Inferior parietal cortex (tissue), 1 donor: ENCODE measurements around the gene ATP5MC2.
"Not testable (repeated sequence)": the region's sequence is repeated elsewhere in the genome, so short reads cannot be mapped to it uniquely, and the experiment has no call there.

Source experiments
- DNase-seq: peaks from one replicate; pipeline ENCODE4 v3.0.0-alpha.2; 2016; ENCODE audit errors: extremely low spot score

ATP5MC2 gene

DNA sequence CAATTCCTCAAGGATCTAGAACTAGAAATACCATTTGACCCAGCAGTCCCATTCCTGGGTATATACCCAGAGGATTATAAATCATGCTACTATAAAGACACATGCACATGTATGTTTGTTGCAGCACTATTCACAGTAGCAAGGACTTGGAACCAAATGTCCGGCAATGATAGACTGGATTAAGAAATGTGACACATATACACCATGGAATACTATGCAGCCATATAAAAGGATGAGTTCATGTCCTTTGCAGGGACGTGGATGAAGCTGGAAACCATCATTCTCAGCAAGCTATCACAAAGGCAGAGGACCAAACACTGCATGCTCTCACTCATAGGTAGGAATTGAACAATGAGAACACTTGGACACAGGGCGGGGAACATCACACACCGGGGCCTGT is 29.6 kb downstream of the ATP5MC2 start:
- DNase-seq = not testable (repeated sequence)

GRCh38 chr12:53645165-53645564 is 30.7 kb downstream of the ATP5MC2 start:
- no peak for DNase-seq

GRCh38 chr12:53644133-53644532 is 31.8 kb downstream of the ATP5MC2 start:
- no peak for DNase-seq

DNA sequence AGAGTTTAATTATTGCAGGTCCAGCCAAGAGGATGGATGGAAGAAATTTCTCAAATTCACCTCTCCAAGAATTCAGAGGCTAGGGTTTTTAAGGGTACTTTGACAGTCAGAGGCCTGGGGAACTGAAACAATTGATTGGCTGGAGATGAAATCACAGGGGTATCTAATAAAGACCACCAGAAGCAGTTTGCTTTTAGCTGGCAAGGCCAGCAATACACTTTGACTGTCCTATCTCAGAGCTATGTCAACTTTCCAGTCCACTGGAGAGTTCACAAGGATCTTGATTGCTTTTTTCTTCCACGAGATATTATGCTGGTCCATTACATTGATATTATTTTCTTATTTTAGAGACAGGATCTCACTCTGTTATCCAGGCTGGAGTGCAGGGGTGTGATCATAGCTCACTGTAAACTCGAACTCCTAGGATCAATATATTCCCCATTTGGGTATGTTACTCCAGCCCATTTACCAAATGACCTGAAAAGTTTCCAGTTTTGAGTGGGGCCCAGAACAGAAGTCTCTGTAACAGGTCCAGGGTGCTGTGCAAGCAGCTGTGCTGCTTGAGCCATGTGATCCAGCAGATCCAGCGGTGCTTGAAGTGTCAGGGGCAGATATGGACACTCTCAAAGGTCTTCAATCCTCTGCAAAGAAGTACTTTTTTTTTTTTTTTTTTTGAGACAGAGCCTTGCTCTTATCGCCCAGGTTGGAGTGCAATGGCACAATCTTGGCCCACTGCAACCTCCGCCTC is 32.5 kb downstream of the ATP5MC2 start:
- no peak for DNase-seq

DNA sequence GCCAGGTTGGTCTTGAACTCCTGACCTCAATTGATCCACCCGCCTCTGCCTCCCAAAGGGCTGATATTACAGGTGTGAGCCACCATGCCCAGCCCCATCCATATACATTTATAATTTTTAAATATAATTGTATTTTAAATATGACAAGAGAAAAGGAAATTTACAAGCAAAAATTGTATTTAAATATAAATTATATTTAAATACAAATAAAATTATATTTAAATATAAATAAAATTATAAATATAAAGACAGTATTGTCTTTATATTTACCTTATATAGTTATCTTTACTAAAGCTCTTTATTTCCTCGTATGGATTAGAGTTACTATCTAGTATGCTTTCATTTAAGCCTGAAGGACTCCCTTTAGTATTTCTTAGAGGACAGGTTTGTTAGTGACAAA is 37.8 kb downstream of the ATP5MC2 start:
- DNase-seq = no peak

GRCh38 chr12:53636641-53637040 is 39.2 kb downstream of the ATP5MC2 start:
- DNase-seq = no peak

DNA sequence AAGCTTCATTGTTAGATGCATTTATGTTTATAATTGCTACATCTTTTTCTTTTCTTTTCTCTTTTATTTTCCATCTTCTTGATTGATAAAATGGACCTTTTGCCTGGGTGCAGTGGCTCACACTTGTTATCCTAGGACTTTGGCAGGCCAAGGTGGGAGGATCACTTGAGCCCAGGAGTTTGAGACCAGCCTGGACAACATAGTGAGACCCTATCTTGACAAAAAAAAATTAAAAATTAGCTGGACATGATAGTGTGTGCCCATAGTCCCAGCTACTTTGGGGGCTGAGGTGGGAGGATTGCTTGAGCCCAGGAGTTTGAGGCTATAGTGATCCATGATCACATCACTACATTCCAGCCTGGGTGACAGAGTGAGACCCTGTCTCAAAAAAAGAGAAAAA is 40.2 kb downstream of the ATP5MC2 start:
- DNase-seq = not testable (repeated sequence)

DNA sequence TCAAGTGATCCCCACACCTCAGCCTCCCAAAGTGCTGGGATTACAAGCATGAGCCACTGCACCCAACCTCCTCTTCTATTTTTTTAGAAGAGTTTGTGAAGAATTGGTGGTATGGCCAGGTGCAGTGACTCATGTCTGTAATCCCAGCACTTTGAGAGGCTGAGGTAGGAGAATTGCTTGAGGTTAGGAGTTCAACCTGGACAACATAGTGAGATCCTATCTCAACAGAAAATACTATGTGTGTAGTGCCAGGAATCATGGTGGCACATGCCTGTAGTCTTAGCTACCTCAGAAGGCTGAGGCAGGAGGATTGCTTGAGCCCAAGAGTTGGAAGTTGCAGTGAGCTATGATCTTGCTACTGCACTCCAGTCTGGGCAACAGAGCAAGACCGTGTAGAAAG is 44.2 kb downstream of the ATP5MC2 start:
- no peak for DNase-seq

DNA sequence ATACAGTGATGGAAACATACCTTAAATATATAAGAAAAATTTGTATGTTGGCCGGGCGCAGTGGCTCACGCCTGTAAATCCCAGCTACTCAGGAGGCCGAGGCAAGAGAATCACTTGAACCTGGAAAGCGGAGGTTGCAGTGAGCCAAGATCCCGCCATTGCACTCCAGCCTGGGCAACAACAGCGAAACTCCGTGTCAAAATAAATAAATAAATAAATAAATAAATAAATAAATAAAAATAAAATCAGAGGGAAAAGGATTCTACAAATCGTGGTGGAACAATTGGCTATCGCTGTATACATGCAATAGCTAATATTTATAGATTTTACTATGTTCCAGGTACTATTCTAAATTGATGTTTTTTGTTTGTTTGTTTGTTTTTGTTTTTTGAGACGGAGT is 48.0 kb downstream of the ATP5MC2 start:
- no peak for DNase-seq

GRCh38 chr12:53626702-53627169 is 49.1 kb downstream of the ATP5MC2 start:
- DNase-seq = no peak

GRCh38 chr12:53625946-53626701 is 49.8 kb downstream of the ATP5MC2 start, which contains the start of gene ATF7:
ATF7 (minus strand) TSS chr12:53626382; CDS start chr12:53601000, 25,382 bp downstream.
- DNase-seq = peak; percentile 98

DNA sequence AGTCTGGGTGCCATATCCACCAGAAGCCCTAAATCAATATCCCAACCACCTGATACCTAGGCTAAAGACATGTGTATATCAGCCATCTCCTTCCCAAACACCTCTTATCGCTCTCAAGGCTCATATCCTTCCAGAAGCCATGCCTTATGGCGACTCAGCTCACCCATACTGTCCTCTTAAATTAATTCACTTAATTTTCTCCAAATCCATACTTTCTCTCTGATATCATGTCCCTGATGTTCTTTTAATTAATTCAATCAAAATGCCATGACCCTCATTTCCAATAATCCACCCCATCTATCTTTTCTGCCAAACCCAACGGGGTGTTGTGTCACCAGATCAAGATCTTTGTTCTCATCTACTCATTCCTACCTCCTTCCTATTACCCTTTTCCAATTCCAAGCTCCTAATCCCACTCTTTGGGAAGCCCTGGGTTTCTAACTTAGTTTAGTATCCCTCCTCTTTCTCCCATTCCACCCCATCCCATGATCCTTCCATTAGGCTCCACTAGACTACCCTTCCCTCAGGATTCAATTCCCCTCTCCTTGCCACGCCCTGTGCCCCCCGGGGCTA is 50.4 kb downstream of the ATP5MC2 start:
- DNase-seq = no peak

DNA sequence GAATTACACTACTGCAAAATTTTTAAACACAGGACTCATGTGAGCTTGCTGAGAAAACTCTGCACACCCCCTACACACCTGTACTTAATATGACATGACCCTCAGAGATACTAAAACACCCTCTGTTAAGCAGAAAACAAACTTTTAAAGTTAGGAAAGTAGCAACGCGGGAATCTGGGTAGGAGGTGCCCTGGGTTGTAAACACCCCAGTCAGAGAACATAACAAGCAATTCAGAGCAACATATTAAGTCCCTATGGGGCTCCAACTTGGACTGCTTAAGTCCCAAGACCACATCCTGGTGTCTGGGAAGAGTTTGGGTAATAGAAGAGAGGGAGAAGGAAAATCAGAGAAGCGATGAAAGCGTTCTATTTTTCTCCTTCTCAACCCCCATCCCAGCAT is 50.9 kb downstream of the ATP5MC2 start:
- peak; percentile 13 for DNase-seq

DNA sequence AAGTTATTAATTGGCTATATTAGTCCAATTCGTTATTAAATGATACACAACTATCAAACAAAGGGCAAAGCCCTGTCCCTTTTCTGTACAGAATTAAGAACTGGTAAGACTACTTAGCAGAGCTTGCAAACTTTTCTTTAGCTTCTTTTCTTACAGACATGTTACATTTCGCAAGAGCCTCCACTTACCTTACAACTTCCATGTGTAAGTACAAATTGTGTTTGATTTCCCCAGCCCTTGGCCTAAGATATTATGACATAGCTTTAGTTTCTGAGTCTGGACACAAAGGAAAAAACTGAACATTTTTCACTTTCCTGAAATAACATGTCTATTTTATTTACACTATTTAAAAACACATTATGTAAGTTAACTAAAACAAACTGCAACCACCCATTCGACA is 51.4 kb downstream of the ATP5MC2 start:
- peak; percentile 20 for DNase-seq

- peak; percentile 65 for DNase-seq
These were observed 52.1 kb downstream of the ATP5MC2 start for GRCh38 chr12:53623548-53624385.

DNA sequence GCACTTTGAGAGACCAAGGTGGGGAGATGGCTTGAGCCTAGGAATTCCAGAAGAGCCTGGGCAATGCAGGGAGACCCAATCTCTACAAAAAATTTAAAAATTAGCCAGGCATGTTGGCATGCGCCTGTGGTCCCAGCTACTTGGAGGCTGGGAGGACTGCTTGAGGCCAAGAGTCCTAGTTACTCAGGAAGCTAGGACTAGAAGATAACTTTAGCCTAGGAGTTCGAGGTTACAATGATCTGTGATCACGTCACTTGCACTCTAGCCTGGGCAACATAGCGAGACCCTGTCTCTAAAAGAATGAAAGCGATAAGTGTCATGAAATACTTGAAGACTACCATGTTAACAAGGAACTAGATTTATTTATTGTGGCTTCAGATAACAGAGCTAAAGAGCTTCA is 53.2 kb downstream of the ATP5MC2 start:
- DNase-seq = no peak

DNA sequence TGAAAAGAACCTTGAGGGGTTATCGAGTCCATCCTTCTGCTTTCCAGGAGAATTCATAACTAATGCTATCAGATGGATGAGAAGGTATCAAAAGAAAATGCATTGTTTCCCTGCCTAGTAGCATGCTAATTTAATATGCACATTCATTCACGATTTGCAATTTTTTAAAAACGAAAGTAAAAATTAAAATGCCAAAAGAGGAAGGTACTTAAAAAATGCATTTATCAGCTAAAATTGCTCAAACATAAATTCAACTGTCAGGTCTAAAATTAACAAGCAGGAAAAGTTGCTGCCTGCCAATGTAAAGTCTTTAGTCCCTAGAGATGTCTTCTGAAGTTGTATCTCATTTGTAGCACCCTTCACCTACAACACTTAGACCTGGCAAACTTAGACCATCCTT is 57.6 kb downstream of the ATP5MC2 start:
- no peak for DNase-seq

- no peak for DNase-seq
These were observed 58.2 kb downstream of the ATP5MC2 start for GRCh38 chr12:53617700-53618099.

DNA sequence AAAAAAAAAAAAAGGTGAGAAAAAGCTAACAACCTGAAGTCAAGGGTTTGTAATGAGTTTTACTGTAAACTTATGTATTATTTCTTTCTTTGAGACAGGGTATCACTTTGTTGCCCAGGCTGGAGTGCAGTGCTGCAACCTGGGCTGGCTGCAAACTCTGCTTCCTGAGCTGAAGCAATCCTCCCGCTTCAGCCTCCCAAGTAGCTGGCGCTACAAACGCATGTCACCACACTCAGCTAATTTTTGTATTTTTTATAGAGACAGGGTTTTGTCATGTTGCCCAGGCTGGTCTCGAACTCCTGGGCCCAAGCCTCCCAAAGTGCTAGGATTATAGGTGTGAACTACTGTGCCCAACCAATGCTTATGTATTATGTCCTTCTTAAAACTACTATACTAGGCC is 58.9 kb downstream of the ATP5MC2 start:
- no peak for DNase-seq
